Neuronal stem cell (in vitro differentiated cells): ENCODE results near the gene ADAM8.

Experiments used
- DNase-seq: peaks from one replicate; pipeline ENCODE4 v3.0.0-alpha.2; 2013; ENCODE audit warnings: low spot score
- H2AFZ ChIP-seq: one replicate; pipeline ENCODE4 v1.6.1; 2013; ENCODE audit warnings: mild to moderate bottlenecking, low read length, inconsistent platforms
- H2AK5ac ChIP-seq: 2 replicates; pipeline ENCODE4 v1.6.1; 2013; ENCODE audit warnings: low read depth, mild to moderate bottlenecking, inconsistent platforms, low read length, moderate library complexity, mixed read lengths
- H2BK120ac ChIP-seq: 2 replicates; pipeline ENCODE4 v1.6.1; 2013; ENCODE audit warnings: low read depth, mild to moderate bottlenecking, inconsistent platforms, low read length, moderate library complexity, mixed read lengths
- H2BK12ac ChIP-seq: one replicate; pipeline ENCODE4 v1.6.1; 2013; ENCODE audit warnings: low read length, inconsistent platforms
- H2BK15ac ChIP-seq: 2 replicates; pipeline ENCODE4 v1.6.1; 2013; ENCODE audit warnings: mild to moderate bottlenecking, low read length, inconsistent platforms, mixed read lengths
- H2BK5ac ChIP-seq: one replicate; pipeline ENCODE4 v1.6.1; 2013; ENCODE audit warnings: inconsistent platforms, mild to moderate bottlenecking, low read length, moderate library complexity
- H3K14ac ChIP-seq: one replicate; pipeline ENCODE4 v1.6.1; 2013; ENCODE audit warnings: low read length, inconsistent platforms
- H3K18ac ChIP-seq: 2 replicates; pipeline ENCODE4 v1.6.1; 2013; ENCODE audit warnings: low read length, inconsistent platforms
- H3K23ac ChIP-seq: 2 replicates; pipeline ENCODE4 v1.6.1; 2013; ENCODE audit warnings: low read depth, mild to moderate bottlenecking, mixed read lengths, low read length, inconsistent platforms; ENCODE audit not compliant: poor library complexity
- H3K27ac ChIP-seq: replicated peaks from 3 replicates; pipeline ENCODE4 v1.5.1; 2013; ENCODE audit warnings: low read length, inconsistent platforms
- H3K27me3 ChIP-seq, 3 experiments: 2 replicates each; pipeline ENCODE4 v1.6.1; 2013; ENCODE audit warnings: low read length in 3 of 3, mild to moderate bottlenecking in 2 of 3, inconsistent platforms in 1 of 3, low read depth in 1 of 3, mixed read lengths in 1 of 3, moderate library complexity in 1 of 3; ENCODE audit not compliant: control insufficient read depth in 3 of 3, insufficient read depth in 3 of 3
- H3K36me3 ChIP-seq, 2 donors: replicated peaks in 1 of 2; 2 replicates each; pipeline ENCODE4 v1.6.1; 2013; ENCODE audit warnings: low read length in 2 of 2; ENCODE audit not compliant: control insufficient read depth in 2 of 2, insufficient read depth in 2 of 2
- H3K4ac ChIP-seq: 2 replicates; pipeline ENCODE4 v1.6.1; 2013; ENCODE audit warnings: inconsistent platforms, mild to moderate bottlenecking, low read length, moderate library complexity
- H3K4me1 ChIP-seq, 2 donors: 1 replicate in 1 of 2; 2 replicates in 1 of 2; pipeline ENCODE4 v1.6.1; 2013; ENCODE audit warnings: low read length in 2 of 2, low read depth in 1 of 2; ENCODE audit not compliant: control insufficient read depth in 2 of 2, insufficient read depth in 1 of 2
- H3K4me2 ChIP-seq: one replicate; pipeline ENCODE4 v1.6.1; 2013; ENCODE audit warnings: mild to moderate bottlenecking, low read length, inconsistent platforms; ENCODE audit not compliant: insufficient read depth, poor library complexity, severe bottlenecking
- H3K4me3 ChIP-seq, 2 donors: 2 replicates each; pipeline ENCODE4 v1.5.1; 2013; ENCODE audit warnings: low read length in 2 of 2, mild to moderate bottlenecking in 2 of 2, inconsistent platforms in 1 of 2, moderate library complexity in 1 of 2
- H3K79me1 ChIP-seq: one replicate; pipeline ENCODE4 v1.6.1; 2013; ENCODE audit warnings: low read depth, mild to moderate bottlenecking, inconsistent platforms, low read length, moderate library complexity
- H3K9ac ChIP-seq: one replicate; pipeline ENCODE4 v1.6.1; 2013; ENCODE audit warnings: mild to moderate bottlenecking, low read depth, low read length, inconsistent platforms; ENCODE audit not compliant: poor library complexity
- H3K9me3 ChIP-seq, 2 donors: replicated peaks in 1 of 2; 2 replicates each; pipeline versions ENCODE3 to v1.6.1; 2013; ENCODE audit warnings: low read length in 2 of 2, mild to moderate bottlenecking in 2 of 2, inconsistent platforms in 1 of 2, low read depth in 1 of 2, mixed read lengths in 1 of 2, moderate library complexity in 1 of 2; ENCODE audit not compliant: control insufficient read depth in 2 of 2, insufficient read depth in 1 of 2
- H4K8ac ChIP-seq: one replicate; pipeline ENCODE4 v1.6.1; 2013; ENCODE audit warnings: low read depth, mild to moderate bottlenecking, inconsistent platforms, low read length, moderate library complexity
- H4K91ac ChIP-seq: one replicate; pipeline ENCODE4 v1.6.1; 2013; ENCODE audit warnings: low read length, low read depth, mild to moderate bottlenecking, inconsistent platforms; ENCODE audit not compliant: poor library complexity
- WGBS, 2 donors: extraction: QIAGEN DNeasy Blood & Tissue Kit; methylation state at CpG; one replicate each; pipeline ENCODE4 v1.1.7; 2013; ENCODE audit warnings: missing lambda C conversion rate in 2 of 2, mixed read lengths in 1 of 2; ENCODE audit not compliant: insufficient read length in 2 of 2, insufficient replicate concordance in 1 of 2; ENCODE audit errors: extremely low coverage in 2 of 2; 5-methylcytosine and 5-hydroxymethylcytosine counted together

ADAM8 gene

GRCh38 chr10:133238466-133238804 lies 38.2 kb downstream of the ADAM8 start:
- Histone ChIP-seq H2AK5ac (peak overlapping the region; percentile 66), H2AFZ (peak overlapping the region; percentile 49), H2BK120ac (no peak overlapping the region), H2BK5ac (no peak overlapping the region), H2BK15ac (no peak overlapping the region), H3K18ac (peak overlapping the region; percentile 78), H2BK12ac (no peak overlapping the region), H3K36me3 (no peaks in the 10 kb centered on the region), H4K8ac (no peak overlapping the region), H3K27ac (no peak overlapping the region), H3K4ac (no peak overlapping the region), H3K9ac (peak overlapping the region; percentile 30), H4K91ac (no peak overlapping the region), H3K23ac (no peak overlapping the region), H3K4me1 (peaks cover 3 to 20% of the 10 kb centered on the region in 2 donors), H3K14ac (no peak overlapping the region), H3K9me3 (no peaks in the 10 kb centered on the region), H3K4me3 (no peak overlapping the region), H3K79me1 (peaks cover 3% of the 10 kb centered on the region), H3K4me2 (peak overlapping the region; percentile 83), H3K27me3 (peaks cover 17 to 93% (median 61%) of the 10 kb centered on the region in 3 experiments)
- no peak for DNase-seq
- WGBS, 2 donors, result no CpG with 5 or more reads among the region's 15 CpGs

- peak within 1 kb of the TSS in 1 of 2 donors; percentile 70 for H3K4me3 ChIP-seq
- peak within 1 kb of the TSS; percentile 78 for H3K9ac ChIP-seq
- peak within 1 kb of the TSS; percentile 46 for H2BK12ac ChIP-seq
- H2BK120ac ChIP-seq, result peak within 1 kb of the TSS; percentile 87
- H3K79me1 ChIP-seq, result no peaks in the 10 kb centered on the region
- H2BK15ac ChIP-seq, result peak within 1 kb of the TSS; percentile 98
- H3K27me3 ChIP-seq, result peaks cover 17 to 93% (median 64%) of the 10 kb centered on the region in 3 experiments
- no peak within 1 kb of the TSS for H4K91ac ChIP-seq
- peak within 1 kb of the TSS; percentile 75 for H2BK5ac ChIP-seq
- H3K27ac ChIP-seq, result no peak within 1 kb of the TSS
- no peaks in the 10 kb centered on the region for H3K9me3 ChIP-seq
- H3K23ac ChIP-seq, result peak within 1 kb of the TSS; percentile 96
- no peak within 1 kb of the TSS for H4K8ac ChIP-seq
- H3K14ac ChIP-seq, result peak within 1 kb of the TSS; percentile 94
- H3K18ac ChIP-seq, result peak within 1 kb of the TSS; percentile 96
- H2AK5ac ChIP-seq, result peak within 1 kb of the TSS; percentile 88
- H3K4me1 ChIP-seq, result peaks cover 3 to 17% of the 10 kb centered on the region in 2 donors
- no CpG with 5 or more reads among the region's 60 CpGs for WGBS, 2 donors
- H2AFZ ChIP-seq, result peak within 1 kb of the TSS; percentile 56
- peak within 1 kb of the TSS; percentile 84 for H3K4ac ChIP-seq
- no peak for DNase-seq
- no peaks in the 10 kb centered on the region for H3K36me3 ChIP-seq
- peak within 1 kb of the TSS; percentile 83 for H3K4me2 ChIP-seq
Measured at GRCh38 chr10:133237588-133238465, 38.8 kb downstream of the ADAM8 start, which contains the start of gene VENTX. VENTX (plus strand) TSS chr10:133237855; CDS start chr10:133237915, 60 bp downstream.

GRCh38 chr10:133237241-133237587 lies 39.5 kb downstream of the ADAM8 start:
- WGBS, 2 donors, result no CpG with 5 or more reads among the region's 32 CpGs
- H3K4me3 ChIP-seq, result no peak overlapping the region

More at GRCh38 chr10:133237241-133237587, 39.5 kb downstream of the ADAM8 start:
- Histone ChIP-seq H2BK120ac (peak overlapping the region; percentile 87), H2BK12ac (peak overlapping the region; percentile 46), H3K79me1 (no peaks in the 10 kb centered on the region), H4K91ac (no peak overlapping the region), H3K14ac (peak overlapping the region; percentile 94), H2BK5ac (peak overlapping the region; percentile 75), H3K9ac (peak overlapping the region; percentile 78), H3K4ac (no peak overlapping the region), H4K8ac (no peak overlapping the region), H3K4me1 (peaks cover 3 to 17% of the 10 kb centered on the region in 2 donors), H2AFZ (no peak overlapping the region), H3K27ac (no peak overlapping the region), H2BK15ac (peak overlapping the region; percentile 98), H3K4me2 (peak overlapping the region; percentile 83), H3K36me3 (no peaks in the 10 kb centered on the region), H2AK5ac (peak overlapping the region; percentile 88), H3K9me3 (peaks cover 0 to 1% of the 10 kb centered on the region in 2 donors), H3K18ac (peak overlapping the region; percentile 96), H3K23ac (peak overlapping the region; percentile 96), H3K27me3 (peaks cover 17 to 93% (median 69%) of the 10 kb centered on the region in 3 experiments)
- DNase-seq, result no peak
